Choroid plexus epithelial cell (primary cell): Measurements from ENCODE around the gene FBXO47.

ENCODE experiments used
- DNase-seq: peaks from one replicate; pipeline ENCODE4 v3.0.0-alpha.2; 2010; ENCODE audit warnings: low read depth
- H3K4me3 ChIP-seq: 2 replicates; pipeline ENCODE4 v1.5.1; 2011; ENCODE audit warnings: low read depth, mild to moderate bottlenecking, control low read depth, low read length, moderate library complexity
- CTCF ChIP-seq: conservative IDR thresholded peaks from 2 replicates; pipeline ENCODE4 v1.5.1; 2011; ENCODE audit warnings: low read depth, mild to moderate bottlenecking, control low read depth, inconsistent platforms, low read length, moderate library complexity

Gene FBXO47

GRCh38 chr17:38907930-38908675, 59.1 kb downstream of the FBXO47 start:
- H3K4me3 ChIP-seq, result no peak overlapping the region
- TF ChIP-seq CTCF, result no peak
- DNase-seq, result no peak

GRCh38 chr17:38906460-38907228, 60.6 kb downstream of the FBXO47 start:
- DNase-seq, result no peak
- no peak overlapping the region for H3K4me3 ChIP-seq
- TF ChIP-seq CTCF, result peak; percentile 5

- H3K4me3 ChIP-seq, result no peak overlapping the region
- TF ChIP-seq CTCF, result no peak
- no peak for DNase-seq
Measured at GRCh38 chr17:38905375-38905774, 61.8 kb downstream of the FBXO47 start.

GRCh38 chr17:38904892-38905291, 62.3 kb downstream of the FBXO47 start:
- no peak for DNase-seq
- H3K4me3 ChIP-seq, result no peak overlapping the region
- TF ChIP-seq CTCF, result no peak

- no peak for TF ChIP-seq CTCF
- no peak for DNase-seq
- no peak overlapping the region for H3K4me3 ChIP-seq
Measured at GRCh38 chr17:38903404-38903803, 63.8 kb downstream of the FBXO47 start.

GRCh38 chr17:38900978-38901656, 66.1 kb downstream of the FBXO47 start:
- DNase-seq, result peak; percentile 96
- no peak for TF ChIP-seq CTCF
- H3K4me3 ChIP-seq, result no peak overlapping the region
